Spleen (tissue), 7 donors: ENCODE results near the gene MBOAT2.

ENCODE experiments used
- POLR2AphosphoS5 ChIP-seq, 3 donors: sonication (generic); formaldehyde crosslinking; IDR thresholded peaks; one replicate each; pipeline ENCODE4 v1.5.1; 2017; ENCODE audit warnings: antibody characterized with exemption in 3 of 3
- TF ChIP-seq, protein P1 (sequence below), 11 experiments: fragments of 200-600 bp in 7 of 11; fragments of 450-650 bp in 4 of 11; sonication (generic) in 4 of 11; IDR thresholded peaks in 8 of 11; conservative IDR thresholded peaks in 3 of 11; 1 replicate in 7 of 11; 2 replicates in 4 of 11; pipeline versions ENCODE4 v1.4.0 to v1.8.0; 2016 to 2021; ENCODE audit warnings: antibody characterized with exemption in 11 of 11, inconsistent platforms in 4 of 11, mild to moderate bottlenecking in 1 of 11
- donor health status: DM: no; HTN: no; CAD: no; lungs with moderate emphysema.
- donor health status: DM: no; HTN: no; CAD: no.
- donor health status: DM: no; HTN: no; CAD: no.

DNA sequence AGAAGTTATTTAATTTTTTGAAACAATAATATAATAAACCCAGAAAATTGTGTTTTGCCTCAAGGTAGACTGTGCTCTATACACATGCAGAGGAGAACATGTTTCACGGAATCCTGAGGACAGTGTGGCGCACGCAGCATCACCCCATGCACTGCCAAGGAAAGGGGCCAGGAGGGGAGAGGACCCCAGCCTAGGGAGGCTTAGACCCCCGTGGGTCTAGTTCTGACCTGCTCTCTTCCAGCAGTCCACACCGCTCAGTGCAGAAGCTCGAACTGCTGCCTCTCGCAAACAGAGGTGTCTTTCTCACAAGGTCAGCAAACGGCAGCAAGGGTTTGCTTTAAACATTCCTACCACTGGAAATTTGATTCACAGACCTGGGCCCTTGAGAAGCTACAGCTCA, 114.5 kb downstream of the MBOAT2 start:
- no peak for TF ChIP-seq POLR2AphosphoS5 (IDR thresholded peaks at IDR 0.05)
- TF ChIP-seq, protein P1, sequence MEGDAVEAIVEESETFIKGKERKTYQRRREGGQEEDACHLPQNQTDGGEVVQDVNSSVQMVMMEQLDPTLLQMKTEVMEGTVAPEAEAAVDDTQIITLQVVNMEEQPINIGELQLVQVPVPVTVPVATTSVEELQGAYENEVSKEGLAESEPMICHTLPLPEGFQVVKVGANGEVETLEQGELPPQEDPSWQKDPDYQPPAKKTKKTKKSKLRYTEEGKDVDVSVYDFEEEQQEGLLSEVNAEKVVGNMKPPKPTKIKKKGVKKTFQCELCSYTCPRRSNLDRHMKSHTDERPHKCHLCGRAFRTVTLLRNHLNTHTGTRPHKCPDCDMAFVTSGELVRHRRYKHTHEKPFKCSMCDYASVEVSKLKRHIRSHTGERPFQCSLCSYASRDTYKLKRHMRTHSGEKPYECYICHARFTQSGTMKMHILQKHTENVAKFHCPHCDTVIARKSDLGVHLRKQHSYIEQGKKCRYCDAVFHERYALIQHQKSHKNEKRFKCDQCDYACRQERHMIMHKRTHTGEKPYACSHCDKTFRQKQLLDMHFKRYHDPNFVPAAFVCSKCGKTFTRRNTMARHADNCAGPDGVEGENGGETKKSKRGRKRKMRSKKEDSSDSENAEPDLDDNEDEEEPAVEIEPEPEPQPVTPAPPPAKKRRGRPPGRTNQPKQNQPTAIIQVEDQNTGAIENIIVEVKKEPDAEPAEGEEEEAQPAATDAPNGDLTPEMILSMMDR (IDR thresholded peaks at IDR 0.05 in 8 of 11, conservative IDR thresholded peaks at IDR 0.05 in 3 of 11), result no peak
